BLaER1 treated with 17β-estradiol and CSF1 and Interleukin-3, amounts not matched to agents 10 nM and 100 nM (cell line): ENCODE data around the gene TMEM114.

Experiments
- H3K27ac ChIP-seq, 11 experiments: shearing (Covaris generic); formaldehyde crosslinking; 2 replicates each; pipeline ENCODE4 v1.8.1; 2022
- H3K27me3 ChIP-seq, 11 experiments: shearing (Covaris generic); formaldehyde crosslinking; 2 replicates each; pipeline ENCODE4 v1.8.1; 2022
- H3K36me3 ChIP-seq, 11 experiments: shearing (Covaris generic); formaldehyde crosslinking; 2 replicates each; pipeline ENCODE4 v1.8.1; 2022
- H3K4me1 ChIP-seq, 10 experiments: shearing (Covaris generic); formaldehyde crosslinking; 2 replicates each; pipeline ENCODE4 v1.8.1; 2022
- H3K4me2 ChIP-seq, 11 experiments: shearing (Covaris generic); formaldehyde crosslinking; 2 replicates each; pipeline ENCODE4 v1.8.1; 2022
- H3K4me3 ChIP-seq, 10 experiments: shearing (Covaris generic); formaldehyde crosslinking; 2 replicates each; pipeline ENCODE4 v1.8.1; 2022
- H3K9ac ChIP-seq, 11 experiments: shearing (Covaris generic); formaldehyde crosslinking; 2 replicates each; pipeline ENCODE4 v1.8.1; 2022
- H3K9me3 ChIP-seq, 11 experiments: shearing (Covaris generic); formaldehyde crosslinking; replicated peaks in 1 of 11; 2 replicates each; pipeline ENCODE4 v1.8.1; 2022
- H4K20me1 ChIP-seq, 11 experiments: shearing (Covaris generic); formaldehyde crosslinking; 2 replicates each; pipeline ENCODE4 v1.8.1; 2022
- Cebpa-rat ChIP-seq, 11 experiments: shearing (Covaris generic); IDR thresholded peaks; 2 replicates each; pipeline ENCODE4 v1.8.1; 2022

TMEM114 gene

DNA sequence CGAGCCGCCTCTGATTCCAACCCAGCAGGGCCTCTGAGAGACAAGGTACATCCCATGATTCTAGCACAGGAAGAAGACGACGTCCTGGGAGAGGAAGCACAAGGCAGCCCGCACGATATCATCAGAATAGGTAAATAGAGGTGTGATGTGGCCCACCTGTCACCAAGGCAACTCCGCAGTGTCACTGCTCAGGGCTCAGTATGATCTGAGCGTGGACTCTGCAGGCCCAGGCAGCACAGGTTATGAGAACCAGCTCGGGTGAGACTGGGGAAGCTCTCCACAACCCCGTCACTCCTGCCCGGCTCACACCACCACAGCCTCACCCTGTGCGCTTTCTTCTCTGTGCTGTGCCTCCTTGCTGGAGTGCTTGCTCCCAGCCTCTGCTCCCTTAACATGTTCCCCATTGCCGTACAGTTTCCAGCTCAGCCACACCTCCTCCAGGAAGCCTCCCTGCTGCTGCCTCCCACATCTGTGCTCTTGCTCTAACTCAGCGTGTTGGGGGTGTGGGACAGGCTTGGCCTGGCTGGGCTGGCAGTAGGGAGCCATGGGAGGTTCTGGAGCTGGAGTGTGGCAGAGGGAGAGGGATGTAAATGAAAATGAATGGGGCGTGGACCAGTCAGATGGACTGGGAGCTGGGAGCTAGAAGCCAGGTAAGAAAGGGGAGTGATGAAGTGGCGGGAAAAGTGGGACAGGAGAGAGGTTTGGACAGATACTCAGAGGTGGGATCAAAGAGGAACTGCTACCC is 38.8 kb upstream of the TMEM114 start:
- H3K4me2 ChIP-seq: peak overlapping the region in 5 of 11 experiments; percentile 1 to 96 (median 86); a peak in 2 of 22 replicates
- peak overlapping the region in 3 of 11 experiments; percentile 6 to 17 (median 9); a peak in 3 of 22 replicates for H3K27ac ChIP-seq
- H3K9ac ChIP-seq: no peak overlapping the region
- peaks cover 78 to 96% (median 88%) of the 10 kb centered on the region in 10 experiments for H3K4me1 ChIP-seq
- H3K9me3 ChIP-seq: no peaks in the 10 kb centered on the region
- H3K27me3 ChIP-seq: no peaks in the 10 kb centered on the region
- H4K20me1 ChIP-seq: peaks cover 0 to 98% (median 71%) of the 10 kb centered on the region in 11 experiments; a peak in 18 of 22 replicates
- H3K36me3 ChIP-seq: peaks cover 76 to 100% (median 91%) of the 10 kb centered on the region in 11 experiments
- no peak overlapping the region for H3K4me3 ChIP-seq
- TF ChIP-seq Cebpa-rat (IDR thresholded peaks at IDR 0.05): no peak

- H3K4me1 ChIP-seq: peaks cover 82 to 96% (median 89%) of the 10 kb centered on the region in 10 experiments
- peak overlapping the region in 10 of 11 experiments; percentile 50 to 96 (median 79); a peak in 19 of 22 replicates for H3K4me2 ChIP-seq
- H4K20me1 ChIP-seq: peaks cover 0 to 98% (median 71%) of the 10 kb centered on the region in 11 experiments; a peak in 18 of 22 replicates
- peak overlapping the region in 7 of 11 experiments; percentile 33 to 65 (median 52); a peak in 11 of 22 replicates for H3K9ac ChIP-seq
- peak overlapping the region in 9 of 11 experiments; percentile 3 to 45 (median 23); a peak in 8 of 22 replicates for H3K27ac ChIP-seq
- H3K36me3 ChIP-seq: peaks cover 78 to 94% (median 84%) of the 10 kb centered on the region in 11 experiments
- no peaks in the 10 kb centered on the region for H3K27me3 ChIP-seq
- no peak for TF ChIP-seq Cebpa-rat (IDR thresholded peaks at IDR 0.05)
- no peaks in the 10 kb centered on the region for H3K9me3 ChIP-seq
- H3K4me3 ChIP-seq: peak overlapping the region in 1 of 10 experiments; percentile 34; a peak in 1 of 20 replicates
Observed at GRCh38 chr16:8627456-8627855, 37.1 kb upstream of the TMEM114 start.

- peaks cover 79 to 94% (median 87%) of the 10 kb centered on the region in 10 experiments for H3K4me1 ChIP-seq
- H3K9me3 ChIP-seq: no peaks in the 10 kb centered on the region
- H3K27me3 ChIP-seq: no peaks in the 10 kb centered on the region
- peaks cover 78 to 90% (median 83%) of the 10 kb centered on the region in 11 experiments for H3K36me3 ChIP-seq
- peak overlapping the region in 3 of 10 experiments; percentile 23 to 37 (median 34); a peak in 2 of 20 replicates for H3K4me3 ChIP-seq
- H3K9ac ChIP-seq: peak overlapping the region in 7 of 11 experiments; percentile 33 to 65 (median 52); a peak in 15 of 22 replicates
- H3K27ac ChIP-seq: peak overlapping the region in 10 of 11 experiments; percentile 3 to 45 (median 22); a peak in 10 of 22 replicates
- peak overlapping the region; percentile 43 to 96 (median 73) for H3K4me2 ChIP-seq
- peaks cover 0 to 95% (median 69%) of the 10 kb centered on the region in 11 experiments; a peak in 18 of 22 replicates for H4K20me1 ChIP-seq
- TF ChIP-seq Cebpa-rat (IDR thresholded peaks at IDR 0.05): no peak
Observed at GRCh38 chr16:8626946-8627345, 36.6 kb upstream of the TMEM114 start.

GRCh38 chr16:8625491-8626087 is 35.3 kb upstream of the TMEM114 start:
- H3K4me3 ChIP-seq: no peak overlapping the region
- H3K27ac ChIP-seq: peak overlapping the region in 1 of 11 experiments; percentile 29; a peak in 1 of 22 replicates
- no peaks in the 10 kb centered on the region for H3K9me3 ChIP-seq
- peaks cover 69 to 89% (median 80%) of the 10 kb centered on the region in 10 experiments for H3K4me1 ChIP-seq
- peaks cover 65 to 76% (median 69%) of the 10 kb centered on the region in 11 experiments for H3K36me3 ChIP-seq
- no peaks in the 10 kb centered on the region for H3K27me3 ChIP-seq
- H3K4me2 ChIP-seq: peak overlapping the region in 8 of 11 experiments; percentile 35 to 96 (median 86); a peak in 17 of 22 replicates
- peak in 2 of 11 experiments; percentile 35 to 51; a peak in 1 of 22 replicates for TF ChIP-seq Cebpa-rat (IDR thresholded peaks at IDR 0.05)
- H4K20me1 ChIP-seq: peaks cover 0 to 83% (median 66%) of the 10 kb centered on the region in 11 experiments; a peak in 18 of 22 replicates
- H3K9ac ChIP-seq: peak overlapping the region in 4 of 11 experiments; percentile 13 to 32 (median 24); a peak in 2 of 22 replicates

GRCh38 chr16:8623634-8624033 is 33.3 kb upstream of the TMEM114 start:
- Histone ChIP-seq H4K20me1 (peaks cover 0 to 63% (median 48%) of the 10 kb centered on the region in 11 experiments; a peak in 17 of 22 replicates), H3K9me3 (peaks cover 0 to 5% (median 0%) of the 10 kb centered on the region in 11 experiments; a peak in 1 of 22 replicates), H3K9ac (peak overlapping the region in 5 of 11 experiments; percentile 2 to 97 (median 18); a peak in 5 of 22 replicates), H3K4me3 (peak overlapping the region in 3 of 10 experiments; percentile 83 to 98 (median 98); a peak in 2 of 20 replicates), H3K27me3 (no peaks in the 10 kb centered on the region), H3K4me1 (peaks cover 59 to 93% (median 88%) of the 10 kb centered on the region in 10 experiments), H3K27ac (peak overlapping the region in 1 of 11 experiments; percentile 96; a peak in 2 of 22 replicates), H3K4me2 (peak overlapping the region; percentile 79 to 99 (median 93)), H3K36me3 (peaks cover 45 to 57% (median 49%) of the 10 kb centered on the region in 11 experiments)
- no peak for TF ChIP-seq Cebpa-rat (IDR thresholded peaks at IDR 0.05)

GRCh38 chr16:8622315-8622656 is 32.0 kb upstream of the TMEM114 start:
- Histone ChIP-seq H3K27ac (peak overlapping the region; percentile 92 to 98 (median 96)), H4K20me1 (peaks cover 0 to 50% (median 38%) of the 10 kb centered on the region in 11 experiments; a peak in 17 of 22 replicates), H3K4me2 (peak overlapping the region; percentile 79 to 99 (median 93)), H3K9me3 (peaks cover 0 to 5% (median 0%) of the 10 kb centered on the region in 11 experiments; a peak in 1 of 22 replicates), H3K9ac (peak overlapping the region; percentile 91 to 99 (median 97)), H3K4me1 (peaks cover 54 to 92% (median 90%) of the 10 kb centered on the region in 10 experiments), H3K27me3 (no peaks in the 10 kb centered on the region), H3K4me3 (peak overlapping the region; percentile 82 to 99 (median 98)), H3K36me3 (peaks cover 32 to 43% (median 36%) of the 10 kb centered on the region in 11 experiments)
- TF ChIP-seq Cebpa-rat (IDR thresholded peaks at IDR 0.05): no peak

DNA sequence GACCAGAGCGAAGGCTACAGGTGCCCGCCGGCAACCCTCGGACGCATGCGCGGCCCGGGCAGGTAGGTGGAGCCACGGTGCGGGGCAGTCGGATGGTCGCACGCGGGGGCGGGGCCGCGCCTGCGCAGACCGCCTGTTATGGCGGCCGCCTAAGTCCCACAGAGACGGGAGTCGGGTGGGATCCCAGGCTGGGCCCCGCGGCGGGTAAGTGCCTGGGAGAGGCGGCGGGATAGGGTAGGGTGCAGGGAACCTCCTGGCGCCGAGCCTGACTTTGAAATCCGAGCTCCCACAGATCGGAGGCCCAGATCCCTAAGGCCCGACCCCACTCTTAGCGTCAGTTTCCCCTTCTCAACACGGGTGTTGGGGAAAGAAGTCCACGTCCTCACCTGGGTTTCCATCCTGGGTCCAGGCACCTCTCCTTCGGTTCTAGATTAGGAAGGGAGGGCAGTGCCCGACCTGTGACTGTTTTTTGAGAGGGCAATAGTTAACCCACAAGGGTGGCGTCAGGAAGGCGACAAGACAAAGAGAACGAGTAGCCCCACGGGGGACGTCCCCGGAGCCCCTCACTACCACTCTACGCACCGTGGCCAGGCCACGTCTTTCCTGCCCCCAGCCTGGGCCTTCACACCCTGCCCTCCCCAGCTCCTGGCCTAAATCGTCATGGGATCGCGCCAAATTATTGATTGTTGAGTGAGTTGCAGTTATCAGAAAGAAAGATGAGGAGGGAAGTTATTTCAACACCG is 31.4 kb upstream of the TMEM114 start, which contains the start of gene METTL22:
Gene METTL22 (plus strand): TSS at position 127 of the 743 bp plus-strand sequence. CDS start 3,968 bp downstream, outside the sequence.
- peaks cover 0 to 5% (median 0%) of the 10 kb centered on the region in 11 experiments; a peak in 1 of 22 replicates for H3K9me3 ChIP-seq
- peak within 1 kb of the TSS; percentile 91 to 99 (median 97) for H3K9ac ChIP-seq
- no peaks in the 10 kb centered on the region for H3K27me3 ChIP-seq
- H3K4me1 ChIP-seq: peaks cover 49 to 91% (median 85%) of the 10 kb centered on the region in 10 experiments
- H3K4me3 ChIP-seq: peak within 1 kb of the TSS; percentile 82 to 99 (median 98)
- peaks cover 26 to 38% (median 30%) of the 10 kb centered on the region in 11 experiments for H3K36me3 ChIP-seq
- no peak for TF ChIP-seq Cebpa-rat (IDR thresholded peaks at IDR 0.05)
- peaks cover 0 to 45% (median 33%) of the 10 kb centered on the region in 11 experiments; a peak in 17 of 22 replicates for H4K20me1 ChIP-seq
- H3K4me2 ChIP-seq: peak within 1 kb of the TSS; percentile 79 to 99 (median 93)
- peak within 1 kb of the TSS; percentile 92 to 98 (median 96) for H3K27ac ChIP-seq
